DMS153 (cell line): ENCODE data around the gene EPC1.
"Not testable (repeated sequence)": the region's sequence is repeated elsewhere in the genome, so short reads cannot be mapped to it uniquely, and the experiment has no call there.

ENCODE experiments used
- DNase-seq: peaks from one replicate; lab custom pipeline; 2025; lab: John Stamatoyannopoulos, UW

The EPC1 gene

GRCh38 chr10:32273336-32273735, 73.6 kb downstream of the EPC1 start:
- DNase-seq, result no peak

GRCh38 chr10:32271617-32272016, 75.3 kb downstream of the EPC1 start:
- DNase-seq, result no peak

GRCh38 chr10:32269343-32270100, 77.4 kb downstream of the EPC1 start:
- no peak for DNase-seq

- no peak for DNase-seq
Observed at GRCh38 chr10:32268788-32269187, 78.2 kb downstream of the EPC1 start.

- no peak for DNase-seq
Observed at GRCh38 chr10:32266979-32267378, 80.0 kb downstream of the EPC1 start.

GRCh38 chr10:32266566-32266965, 80.4 kb downstream of the EPC1 start:
- DNase-seq, result no peak

GRCh38 chr10:32265756-32266155, 81.2 kb downstream of the EPC1 start:
- no peak for DNase-seq

GRCh38 chr10:32263300-32263699, 83.7 kb downstream of the EPC1 start:
- DNase-seq, result no peak

GRCh38 chr10:32259551-32259950, 87.4 kb downstream of the EPC1 start:
- no peak for DNase-seq

- DNase-seq, result no peak
Observed at GRCh38 chr10:32256613-32257437, 90.1 kb downstream of the EPC1 start.

- DNase-seq, result no peak
Observed at GRCh38 chr10:32253821-32254220, 93.1 kb downstream of the EPC1 start.

GRCh38 chr10:32253276-32253675, 93.7 kb downstream of the EPC1 start:
- no peak for DNase-seq

- not testable (repeated sequence) for DNase-seq
Observed at GRCh38 chr10:32250489-32250888, 96.5 kb downstream of the EPC1 start.

GRCh38 chr10:32246685-32247084, 100.3 kb downstream of the EPC1 start:
- no peak for DNase-seq

GRCh38 chr10:32245760-32246159, 101.2 kb downstream of the EPC1 start:
- DNase-seq, result no peak

GRCh38 chr10:32244421-32245207, 102.3 kb downstream of the EPC1 start:
- DNase-seq, result no peak

GRCh38 chr10:32244011-32244410, 102.9 kb downstream of the EPC1 start:
- no peak for DNase-seq

GRCh38 chr10:32241946-32242345, 105.0 kb downstream of the EPC1 start:
- DNase-seq, result no peak

GRCh38 chr10:32240471-32240870, 106.5 kb downstream of the EPC1 start:
- DNase-seq, result no peak

GRCh38 chr10:32239769-32240168, 107.2 kb downstream of the EPC1 start:
- DNase-seq, result no peak

- DNase-seq, result no peak
Observed at GRCh38 chr10:32237644-32238345, 109.2 kb downstream of the EPC1 start.

- DNase-seq, result no peak
Observed at GRCh38 chr10:32234471-32234870, 112.5 kb downstream of the EPC1 start.
